Tibial artery (tissue), 4 donors: ENCODE results near the gene CNTNAP2.

ENCODE experiments used
- DNase-seq, 2 donors: peaks; one replicate each; pipeline ENCODE4 v3.0.0-alpha.2; 2019
- H3K27ac ChIP-seq, 2 donors: fragments of 200-600 bp; sonication (generic) in 1 of 2; 1 replicate in 1 of 2; 2 replicates in 1 of 2; pipeline ENCODE4 v1.5.1; 2018 to 2019; ENCODE audit warnings: mild to moderate bottlenecking in 1 of 2
- H3K27me3 ChIP-seq, 2 donors: fragments of 200-600 bp; sonication (generic) in 1 of 2; one replicate each; pipeline versions ENCODE4 v1.5.1 to v1.6.0; 2016 to 2019
- H3K36me3 ChIP-seq, 3 donors: fragments of 200-600 bp; sonication (generic) in 2 of 3; one replicate each; pipeline ENCODE4 v1.5.1; 2016 to 2019; ENCODE audit warnings: mild to moderate bottlenecking in 2 of 3
- H3K4me1 ChIP-seq, 4 donors: fragments of 200-600 bp; sonication (generic) in 2 of 4; 1 replicate in 3 of 4; 2 replicates in 1 of 4; pipeline ENCODE4 v1.5.1; 2016 to 2019
- H3K4me3 ChIP-seq, 2 donors: fragments of 200-600 bp; sonication (generic) in 1 of 2; 1 replicate in 1 of 2; 2 replicates in 1 of 2; pipeline ENCODE4 v1.5.1; 2018 to 2019; ENCODE audit warnings: mild to moderate bottlenecking in 2 of 2
- H3K9me3 ChIP-seq, 3 donors: fragments of 200-600 bp; sonication (generic) in 1 of 3; one replicate each; pipeline ENCODE4 v1.5.1; 2016 to 2019
- intact Hi-C: fragments of 100-400 bp; cut with DNase I; formaldehyde crosslinking; loops from one replicate; pipeline ENCODE4 v1.15.0; 2023; ENCODE audit warnings: low total_unique reads
- TF ChIP-seq, protein P1 (sequence below), 2 experiments: fragments of 200-600 bp in 1 of 2; fragments of 450-650 bp in 1 of 2; IDR thresholded peaks; one replicate each; pipeline ENCODE4 v1.5.1; 2017 to 2019; ENCODE audit warnings: antibody characterized with exemption in 2 of 2, mild to moderate bottlenecking in 1 of 2, moderate library complexity in 1 of 2

CNTNAP2 gene

DNA sequence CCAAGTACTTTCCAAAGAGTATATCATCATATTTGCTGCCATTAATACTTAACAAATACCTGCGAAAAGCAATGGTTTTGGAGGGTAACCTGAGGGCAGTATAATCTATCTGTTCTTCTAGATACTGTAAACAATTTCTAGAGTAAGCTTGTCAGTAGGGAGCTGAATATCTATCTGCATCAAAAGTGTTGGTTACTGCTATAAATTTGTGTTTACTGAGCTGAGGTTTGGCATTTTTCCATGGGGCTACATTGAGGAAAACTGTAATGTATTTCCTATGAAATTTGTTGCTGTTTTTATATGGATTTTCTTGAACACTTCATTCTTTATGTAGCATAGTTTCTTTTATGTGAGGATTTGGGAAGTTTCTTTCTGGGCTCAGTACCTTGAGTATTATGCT is 913.4 kb downstream of the CNTNAP2 start:
- Histone ChIP-seq H3K36me3 (no peaks in the 10 kb centered on the region), H3K9me3 (no peaks in the 10 kb centered on the region), H3K27ac (no peak overlapping the region), H3K27me3 (no peaks in the 10 kb centered on the region), H3K4me1 (no peaks in the 10 kb centered on the region), H3K4me3 (no peak overlapping the region)
- TF ChIP-seq, protein P1, sequence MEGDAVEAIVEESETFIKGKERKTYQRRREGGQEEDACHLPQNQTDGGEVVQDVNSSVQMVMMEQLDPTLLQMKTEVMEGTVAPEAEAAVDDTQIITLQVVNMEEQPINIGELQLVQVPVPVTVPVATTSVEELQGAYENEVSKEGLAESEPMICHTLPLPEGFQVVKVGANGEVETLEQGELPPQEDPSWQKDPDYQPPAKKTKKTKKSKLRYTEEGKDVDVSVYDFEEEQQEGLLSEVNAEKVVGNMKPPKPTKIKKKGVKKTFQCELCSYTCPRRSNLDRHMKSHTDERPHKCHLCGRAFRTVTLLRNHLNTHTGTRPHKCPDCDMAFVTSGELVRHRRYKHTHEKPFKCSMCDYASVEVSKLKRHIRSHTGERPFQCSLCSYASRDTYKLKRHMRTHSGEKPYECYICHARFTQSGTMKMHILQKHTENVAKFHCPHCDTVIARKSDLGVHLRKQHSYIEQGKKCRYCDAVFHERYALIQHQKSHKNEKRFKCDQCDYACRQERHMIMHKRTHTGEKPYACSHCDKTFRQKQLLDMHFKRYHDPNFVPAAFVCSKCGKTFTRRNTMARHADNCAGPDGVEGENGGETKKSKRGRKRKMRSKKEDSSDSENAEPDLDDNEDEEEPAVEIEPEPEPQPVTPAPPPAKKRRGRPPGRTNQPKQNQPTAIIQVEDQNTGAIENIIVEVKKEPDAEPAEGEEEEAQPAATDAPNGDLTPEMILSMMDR (IDR thresholded peaks at IDR 0.05): no peak
- intact Hi-C loops: no loop called here
- DNase-seq: no peak

DNA sequence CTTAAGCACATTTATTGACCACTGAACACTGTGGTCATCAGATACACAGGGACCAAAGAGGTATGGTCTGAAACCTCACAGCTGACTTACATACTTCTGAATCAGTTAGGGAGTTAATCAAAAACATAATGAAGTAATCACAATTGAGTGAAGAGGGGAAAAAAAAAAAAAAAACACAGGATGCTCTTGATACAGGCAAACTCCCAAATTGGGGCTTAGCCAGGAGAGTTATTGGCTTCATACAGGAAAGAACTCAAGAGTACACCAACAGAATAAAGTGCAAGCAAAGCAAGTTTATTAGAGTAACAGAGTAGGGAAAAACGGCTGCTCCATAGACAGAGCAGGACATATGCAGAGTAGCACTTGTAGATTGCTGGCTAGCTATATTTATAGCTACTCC is 917.0 kb downstream of the CNTNAP2 start:
- Histone ChIP-seq H3K9me3 (no peaks in the 10 kb centered on the region), H3K27ac (no peak overlapping the region), H3K36me3 (no peaks in the 10 kb centered on the region), H3K4me3 (no peak overlapping the region), H3K4me1 (no peaks in the 10 kb centered on the region), H3K27me3 (no peaks in the 10 kb centered on the region)
- TF ChIP-seq, protein P1 (IDR thresholded peaks at IDR 0.05): no peak
- intact Hi-C loops: no loop called here
- no peak for DNase-seq

DNA sequence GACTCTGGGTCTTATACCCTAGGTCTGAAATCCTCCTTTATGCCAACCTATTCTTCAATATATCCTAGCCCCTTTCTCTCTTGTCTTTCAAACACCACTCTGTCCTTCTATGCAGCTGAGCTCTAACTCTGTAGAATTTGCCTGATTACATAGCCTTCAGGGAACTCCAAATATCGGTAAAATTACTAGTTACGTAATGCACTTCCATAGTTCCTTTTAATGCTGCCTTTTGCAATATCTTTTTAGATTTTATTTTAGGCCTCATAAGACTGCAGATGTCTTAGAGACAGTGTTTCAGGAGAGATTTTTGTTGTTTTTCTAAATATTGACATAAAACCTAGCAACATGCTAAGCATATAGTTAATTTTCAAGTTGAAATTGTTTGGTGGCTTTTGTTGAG is 924.8 kb downstream of the CNTNAP2 start:
- TF ChIP-seq, protein P1 (IDR thresholded peaks at IDR 0.05): no peak
- intact Hi-C loops: no loop called here
- Histone ChIP-seq H3K4me3 (no peak overlapping the region), H3K9me3 (no peaks in the 10 kb centered on the region), H3K36me3 (no peaks in the 10 kb centered on the region), H3K4me1 (no peaks in the 10 kb centered on the region), H3K27ac (no peak overlapping the region), H3K27me3 (no peaks in the 10 kb centered on the region)
- no peak for DNase-seq

DNA sequence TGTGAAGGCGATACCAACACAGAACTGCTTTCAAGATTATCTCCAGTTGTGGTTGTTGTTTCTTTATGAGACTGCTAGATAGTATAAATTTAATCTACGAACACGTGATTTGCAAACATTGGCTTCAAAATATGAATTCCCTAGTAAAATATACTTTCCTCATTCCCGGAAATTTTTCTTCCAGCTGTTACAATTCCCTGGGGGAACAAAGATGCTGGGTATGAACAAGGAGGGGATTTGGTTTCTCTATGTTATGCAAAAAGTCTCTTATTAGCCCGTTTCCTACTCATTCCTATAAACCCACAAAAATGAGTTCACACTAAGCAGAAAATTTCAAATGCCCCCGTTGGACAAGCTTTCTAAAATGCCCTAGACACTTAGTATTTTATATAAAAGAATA is 928.3 kb downstream of the CNTNAP2 start:
- H3K4me3 ChIP-seq: no peak overlapping the region
- intact Hi-C loops: no loop called here
- no peak overlapping the region for H3K27ac ChIP-seq
- H3K9me3 ChIP-seq: no peaks in the 10 kb centered on the region
- no peak for DNase-seq
- H3K36me3 ChIP-seq: no peaks in the 10 kb centered on the region
- no peaks in the 10 kb centered on the region for H3K4me1 ChIP-seq
- H3K27me3 ChIP-seq: no peaks in the 10 kb centered on the region
- TF ChIP-seq, protein P1 (IDR thresholded peaks at IDR 0.05): no peak

DNA sequence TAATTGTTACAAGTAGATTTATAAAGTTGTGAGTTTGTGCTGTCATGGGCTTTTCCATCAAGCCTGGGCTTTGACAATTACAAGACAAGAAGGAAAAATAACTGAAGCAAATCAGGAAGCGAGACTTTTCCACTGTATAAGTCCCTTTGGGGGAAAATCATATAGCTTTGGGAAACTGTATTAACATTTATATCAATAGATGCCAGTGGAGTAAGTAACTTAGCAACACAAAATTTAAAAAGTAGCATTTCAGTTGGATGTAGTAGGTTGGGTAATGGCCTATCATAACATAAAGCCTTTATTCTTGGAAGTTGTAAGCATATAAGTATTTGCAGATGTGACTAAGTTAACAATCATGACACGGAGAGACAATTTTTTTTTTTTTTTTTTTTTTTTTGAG is 931.1 kb downstream of the CNTNAP2 start:
- no peak for DNase-seq
- Histone ChIP-seq H3K4me1 (no peaks in the 10 kb centered on the region), H3K4me3 (no peak overlapping the region), H3K27me3 (no peaks in the 10 kb centered on the region), H3K9me3 (no peaks in the 10 kb centered on the region), H3K36me3 (no peaks in the 10 kb centered on the region), H3K27ac (no peak overlapping the region)
- intact Hi-C loops: no loop called here
- TF ChIP-seq, protein P1 (IDR thresholded peaks at IDR 0.05): no peak

DNA sequence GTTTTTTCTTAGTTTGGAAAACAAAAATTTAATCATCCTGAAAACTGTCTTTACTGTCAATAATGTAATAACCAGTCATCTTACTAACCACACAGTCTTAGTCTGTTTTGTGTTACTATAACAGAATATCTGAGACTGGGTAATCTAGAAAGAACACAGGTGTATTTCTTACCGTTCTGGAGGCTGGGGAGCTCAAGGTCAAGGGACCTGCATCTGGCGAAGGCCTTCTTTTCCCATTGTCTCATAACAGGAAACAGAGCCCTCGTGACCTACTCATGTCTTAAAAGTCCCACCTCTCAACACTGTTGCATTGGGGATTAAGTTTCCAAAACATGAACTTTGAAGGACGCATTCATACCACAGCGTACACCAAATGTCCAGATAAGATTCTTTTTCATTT is 932.3 kb downstream of the CNTNAP2 start:
- TF ChIP-seq, protein P1 (IDR thresholded peaks at IDR 0.05): no peak
- DNase-seq: no peak

More for the DNA sequence above, 932.3 kb downstream of the CNTNAP2 start:
- H3K9me3 ChIP-seq: no peaks in the 10 kb centered on the region
- no peaks in the 10 kb centered on the region for H3K27me3 ChIP-seq
- intact Hi-C loops: no loop called here
- no peaks in the 10 kb centered on the region for H3K36me3 ChIP-seq
- H3K27ac ChIP-seq: no peak overlapping the region
- H3K4me3 ChIP-seq: no peak overlapping the region
- H3K4me1 ChIP-seq: no peaks in the 10 kb centered on the region
